Gastrocnemius medialis (tissue), 4 donors: Measurements from ENCODE around the gene PRICKLE1.

Source experiments
- POLR2A ChIP-seq, 2 donors: fragments of 450-650 bp; IDR thresholded peaks; one replicate each; pipeline ENCODE4 v1.6.1; 2017; ENCODE audit warnings: antibody characterized with exemption in 2 of 2, mild to moderate bottlenecking in 2 of 2, moderate library complexity in 2 of 2
- TF ChIP-seq, protein P1 (sequence below), 5 experiments: fragments of 450-650 bp in 3 of 5; fragments of 200-600 bp in 2 of 5; sonication (generic) in 2 of 5; IDR thresholded peaks in 4 of 5; conservative IDR thresholded peaks in 1 of 5; 1 replicate in 4 of 5; 2 replicates in 1 of 5; pipeline ENCODE4 v1.5.1; 2016 to 2019; ENCODE audit warnings: antibody characterized with exemption in 5 of 5, mild to moderate bottlenecking in 3 of 5, moderate library complexity in 3 of 5

DNA sequence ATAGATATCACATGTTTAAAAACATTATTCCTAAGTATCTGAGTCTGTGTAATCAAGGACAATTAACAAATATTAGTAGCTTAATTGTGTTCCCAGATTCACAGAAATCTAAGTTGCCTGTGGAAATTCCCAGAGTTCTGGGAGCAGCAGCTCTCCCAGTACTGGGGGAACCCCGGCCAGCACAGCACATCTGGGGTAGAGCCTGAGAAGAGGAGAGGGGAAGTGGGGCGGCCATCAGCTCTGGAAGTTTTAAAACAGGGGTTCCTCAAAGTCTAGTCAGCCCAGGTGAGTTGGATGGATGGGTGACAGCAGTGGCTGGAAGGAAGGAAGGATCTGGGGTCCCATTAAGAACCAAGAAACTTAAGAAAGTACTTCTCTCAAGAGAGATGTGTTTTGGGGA is 24.6 kb downstream of the PRICKLE1 start:
- TF ChIP-seq, protein P1, sequence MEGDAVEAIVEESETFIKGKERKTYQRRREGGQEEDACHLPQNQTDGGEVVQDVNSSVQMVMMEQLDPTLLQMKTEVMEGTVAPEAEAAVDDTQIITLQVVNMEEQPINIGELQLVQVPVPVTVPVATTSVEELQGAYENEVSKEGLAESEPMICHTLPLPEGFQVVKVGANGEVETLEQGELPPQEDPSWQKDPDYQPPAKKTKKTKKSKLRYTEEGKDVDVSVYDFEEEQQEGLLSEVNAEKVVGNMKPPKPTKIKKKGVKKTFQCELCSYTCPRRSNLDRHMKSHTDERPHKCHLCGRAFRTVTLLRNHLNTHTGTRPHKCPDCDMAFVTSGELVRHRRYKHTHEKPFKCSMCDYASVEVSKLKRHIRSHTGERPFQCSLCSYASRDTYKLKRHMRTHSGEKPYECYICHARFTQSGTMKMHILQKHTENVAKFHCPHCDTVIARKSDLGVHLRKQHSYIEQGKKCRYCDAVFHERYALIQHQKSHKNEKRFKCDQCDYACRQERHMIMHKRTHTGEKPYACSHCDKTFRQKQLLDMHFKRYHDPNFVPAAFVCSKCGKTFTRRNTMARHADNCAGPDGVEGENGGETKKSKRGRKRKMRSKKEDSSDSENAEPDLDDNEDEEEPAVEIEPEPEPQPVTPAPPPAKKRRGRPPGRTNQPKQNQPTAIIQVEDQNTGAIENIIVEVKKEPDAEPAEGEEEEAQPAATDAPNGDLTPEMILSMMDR (IDR thresholded peaks at IDR 0.05 in 4 of 5, conservative IDR thresholded peaks at IDR 0.05 in 1 of 5), result no peak
- TF ChIP-seq POLR2A (IDR thresholded peaks at IDR 0.05), result no peak
